Mucosa of stomach (tissue), 1 donor: Measurements from ENCODE around the gene MROH2A.

ENCODE experiments used
- H3K27me3 ChIP-seq: one replicate; pipeline ENCODE4 v1.7.0; 2013; ENCODE audit warnings: mild to moderate bottlenecking, low read length; ENCODE audit not compliant: control insufficient read depth, insufficient read depth
- H3K36me3 ChIP-seq: one replicate; pipeline ENCODE4 v1.7.0; 2013; ENCODE audit warnings: low read length; ENCODE audit not compliant: control insufficient read depth, insufficient read depth
- H3K4me1 ChIP-seq: one replicate; pipeline ENCODE4 v1.7.0; 2013; ENCODE audit warnings: mild to moderate bottlenecking, low read length; ENCODE audit not compliant: control insufficient read depth, insufficient read depth
- H3K4me3 ChIP-seq: one replicate; pipeline ENCODE4 v1.7.0; 2013; ENCODE audit warnings: low read length
- H3K9ac ChIP-seq: one replicate; pipeline ENCODE4 v1.7.0; 2013; ENCODE audit warnings: mild to moderate bottlenecking, low read length, moderate library complexity
- H3K9me3 ChIP-seq: one replicate; pipeline ENCODE4 v1.7.0; 2013; ENCODE audit warnings: mild to moderate bottlenecking, low read length, moderate library complexity; ENCODE audit not compliant: control insufficient read depth
- donor health status: Pancreatic carcinoma.

Gene MROH2A

DNA sequence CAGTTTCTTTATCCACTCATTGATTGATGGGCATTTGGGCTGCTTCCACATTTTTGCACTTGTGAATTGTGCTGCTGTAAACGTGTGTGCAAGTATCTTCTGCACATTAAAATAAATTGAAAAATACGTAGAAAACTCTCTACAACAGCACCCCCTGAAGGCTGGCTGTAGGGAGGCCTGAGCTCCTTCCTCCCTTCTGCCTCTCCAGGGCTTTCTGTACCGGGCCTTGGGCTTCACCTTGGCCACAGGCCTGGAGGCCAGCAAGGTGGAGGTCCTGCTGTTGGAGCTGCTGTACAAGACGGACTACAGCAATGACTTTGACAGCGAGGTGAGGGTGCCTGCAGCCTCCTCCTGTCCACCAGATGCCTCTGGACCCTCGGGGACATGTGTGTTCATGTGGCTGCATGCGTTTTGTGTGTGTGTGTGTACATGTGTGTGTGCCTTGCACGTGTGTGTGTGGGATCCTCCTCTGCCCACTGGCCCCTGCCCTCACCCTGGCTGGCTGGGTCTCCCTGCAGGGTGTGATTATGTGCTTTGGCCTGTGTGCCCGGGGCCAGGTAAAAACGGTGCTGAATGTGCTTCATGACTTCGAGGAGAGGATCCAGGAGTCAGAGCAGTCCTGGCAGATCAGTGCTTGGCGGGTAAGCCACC is 29.2 kb downstream of the MROH2A start:
- Histone ChIP-seq H3K27me3 (no peaks in the 10 kb centered on the region), H3K4me1 (no peaks in the 10 kb centered on the region), H3K9ac (no peak overlapping the region), H3K9me3 (no peaks in the 10 kb centered on the region), H3K4me3 (no peak overlapping the region), H3K36me3 (no peaks in the 10 kb centered on the region)

GRCh38 chr2:233807966-233808935 is 30.1 kb downstream of the MROH2A start:
- H3K4me3 ChIP-seq, result no peak overlapping the region
- H3K27me3 ChIP-seq, result no peaks in the 10 kb centered on the region
- no peaks in the 10 kb centered on the region for H3K9me3 ChIP-seq
- H3K36me3 ChIP-seq, result no peaks in the 10 kb centered on the region
- H3K9ac ChIP-seq, result no peak overlapping the region
- no peaks in the 10 kb centered on the region for H3K4me1 ChIP-seq

DNA sequence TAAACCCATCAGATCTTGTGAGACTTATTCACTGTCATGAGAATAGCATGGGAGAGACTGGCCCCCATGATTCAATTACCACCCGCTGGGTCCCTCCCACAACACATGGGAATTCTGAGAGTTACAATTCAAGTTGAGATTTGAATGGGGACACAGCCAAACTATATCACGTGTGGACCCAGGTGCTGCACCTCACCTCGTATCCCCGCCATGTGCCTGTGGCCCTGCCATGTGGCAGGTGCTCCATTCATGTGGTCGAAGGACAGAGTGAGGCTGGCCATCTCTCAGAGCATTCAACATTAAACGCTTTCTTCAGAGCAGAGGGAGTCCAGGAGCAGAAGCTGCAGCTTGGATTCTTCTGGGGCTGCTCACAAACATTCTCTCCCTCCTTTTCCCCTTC is 32.3 kb downstream of the MROH2A start:
- H3K27me3 ChIP-seq, result no peaks in the 10 kb centered on the region
- no peaks in the 10 kb centered on the region for H3K36me3 ChIP-seq
- no peak overlapping the region for H3K4me3 ChIP-seq
- H3K9ac ChIP-seq, result no peak overlapping the region
- H3K4me1 ChIP-seq, result no peaks in the 10 kb centered on the region
- no peaks in the 10 kb centered on the region for H3K9me3 ChIP-seq

GRCh38 chr2:233811087-233811486 is 33.0 kb downstream of the MROH2A start:
- H3K4me3 ChIP-seq, result no peak overlapping the region
- H3K9me3 ChIP-seq, result no peaks in the 10 kb centered on the region
- H3K4me1 ChIP-seq, result no peaks in the 10 kb centered on the region
- H3K9ac ChIP-seq, result no peak overlapping the region
- no peaks in the 10 kb centered on the region for H3K36me3 ChIP-seq
- H3K27me3 ChIP-seq, result no peaks in the 10 kb centered on the region

GRCh38 chr2:233811732-233812131 is 33.6 kb downstream of the MROH2A start:
- H3K36me3 ChIP-seq, result no peaks in the 10 kb centered on the region
- H3K4me3 ChIP-seq, result no peak overlapping the region
- no peaks in the 10 kb centered on the region for H3K4me1 ChIP-seq
- H3K9me3 ChIP-seq, result no peaks in the 10 kb centered on the region
- H3K27me3 ChIP-seq, result no peaks in the 10 kb centered on the region
- no peak overlapping the region for H3K9ac ChIP-seq

- Histone ChIP-seq H3K9me3 (no peaks in the 10 kb centered on the region), H3K36me3 (no peaks in the 10 kb centered on the region), H3K4me1 (no peaks in the 10 kb centered on the region)
Measured at GRCh38 chr2:233813236-233814055, 35.3 kb downstream of the MROH2A start.

DNA sequence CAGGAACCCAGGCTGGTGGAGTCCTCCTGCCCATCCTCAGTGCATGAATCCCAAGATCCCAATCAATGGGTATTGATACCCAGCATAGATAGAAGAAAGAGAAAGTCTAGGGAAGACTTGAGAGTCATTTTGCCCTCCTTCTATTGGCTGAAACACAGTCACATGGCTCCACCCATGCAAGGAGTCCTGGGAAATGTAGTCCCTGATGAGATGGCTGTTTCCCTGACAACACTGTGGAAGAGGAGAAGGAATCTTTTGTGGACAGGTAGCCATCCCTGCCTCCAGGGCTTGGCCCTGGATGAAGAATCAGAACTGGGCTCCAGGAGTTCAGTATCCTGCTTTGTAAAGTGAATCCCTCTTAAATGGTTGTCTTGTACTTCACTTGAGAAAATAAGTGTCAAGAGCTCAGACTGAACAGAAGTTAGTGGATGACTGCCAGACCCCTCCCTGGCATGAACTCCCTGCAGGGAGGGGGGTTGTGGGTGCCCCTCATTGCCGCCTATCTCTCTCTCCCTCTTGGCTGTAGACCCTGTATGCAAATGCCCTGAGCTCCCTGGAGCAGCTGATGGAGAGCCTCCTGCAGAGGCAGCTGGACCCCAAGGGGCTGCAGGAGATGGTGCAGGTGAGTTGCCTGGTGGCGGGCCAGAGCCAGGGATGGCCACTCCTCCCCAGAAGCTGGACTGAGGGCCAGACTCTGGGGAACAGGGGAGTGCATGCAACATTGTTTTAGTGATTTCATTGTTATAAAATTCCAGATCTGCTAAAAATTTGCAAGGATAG is 36.1 kb downstream of the MROH2A start:
- H3K27me3 ChIP-seq, result no peaks in the 10 kb centered on the region
- no peaks in the 10 kb centered on the region for H3K9me3 ChIP-seq
- no peaks in the 10 kb centered on the region for H3K4me1 ChIP-seq
- no peak overlapping the region for H3K4me3 ChIP-seq
- H3K36me3 ChIP-seq, result no peaks in the 10 kb centered on the region
- no peak overlapping the region for H3K9ac ChIP-seq

More at GRCh38 chr2:233813236-233814055, 35.3 kb downstream of the MROH2A start:
- Histone ChIP-seq H3K27me3 (no peaks in the 10 kb centered on the region), H3K9ac (no peak overlapping the region), H3K4me3 (no peak overlapping the region)

DNA sequence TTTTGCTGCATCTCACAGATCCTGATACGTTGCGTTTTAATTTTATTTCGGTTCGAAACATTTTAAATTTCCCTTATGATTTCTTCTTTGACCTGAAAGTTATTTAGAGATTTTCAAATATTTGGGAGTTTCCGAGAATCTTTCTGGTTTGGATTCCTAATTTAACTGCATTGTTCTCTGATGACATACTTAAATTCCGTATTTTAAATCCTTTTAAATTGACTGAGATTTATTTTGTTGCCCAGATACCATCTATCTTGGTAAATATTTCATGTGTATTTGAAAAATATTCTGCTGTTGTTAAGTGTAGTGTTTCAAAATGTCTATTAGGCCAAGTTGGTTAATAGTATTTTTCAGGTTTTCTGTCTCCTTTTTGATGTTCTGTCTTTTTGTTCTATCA is 37.7 kb downstream of the MROH2A start:
- no peaks in the 10 kb centered on the region for H3K36me3 ChIP-seq
- H3K4me1 ChIP-seq, result no peaks in the 10 kb centered on the region
- no peaks in the 10 kb centered on the region for H3K27me3 ChIP-seq
- H3K9ac ChIP-seq, result no peak overlapping the region
- no peaks in the 10 kb centered on the region for H3K9me3 ChIP-seq
- H3K4me3 ChIP-seq, result no peak overlapping the region

DNA sequence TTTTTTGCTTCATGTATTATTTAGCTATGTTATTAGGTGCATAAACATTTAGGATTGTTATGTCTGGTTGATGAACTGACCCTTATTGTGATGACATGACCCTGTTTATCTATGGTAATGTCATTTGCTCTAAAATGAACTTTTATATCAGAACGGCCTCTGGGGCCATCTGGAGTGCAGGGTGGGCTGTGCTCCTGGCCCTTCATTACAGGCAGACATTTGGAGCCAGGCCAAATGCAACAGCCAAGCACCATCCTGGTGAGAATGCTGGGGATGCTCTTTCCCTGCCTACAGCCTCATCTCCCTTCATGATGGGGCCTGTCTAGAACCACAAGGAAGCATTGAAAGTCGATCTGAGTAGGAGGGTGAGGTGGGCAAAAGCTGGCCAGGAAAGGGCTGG is 38.2 kb downstream of the MROH2A start:
- no peaks in the 10 kb centered on the region for H3K27me3 ChIP-seq

DNA sequence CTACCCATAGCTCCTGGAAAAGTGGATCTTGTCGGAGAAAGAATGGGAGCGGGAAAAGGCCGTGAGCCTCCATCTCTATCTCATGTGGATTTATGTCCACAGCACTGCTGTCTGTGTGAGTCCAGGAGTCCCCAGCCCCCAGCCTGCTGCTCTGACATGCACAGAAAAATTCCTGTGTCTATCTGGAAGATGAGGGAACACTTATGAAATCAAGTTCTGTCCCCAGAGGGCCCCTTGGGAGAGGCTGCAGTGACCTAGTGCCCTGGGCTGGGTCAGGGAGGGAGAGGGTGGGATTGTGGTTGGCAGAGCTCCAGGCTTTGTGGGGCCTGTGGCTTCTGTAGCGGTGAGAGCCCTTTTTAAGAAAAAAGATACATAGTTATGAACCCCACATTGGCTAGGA is 38.6 kb downstream of the MROH2A start:
- H3K27me3 ChIP-seq, result no peaks in the 10 kb centered on the region
- H3K36me3 ChIP-seq, result no peaks in the 10 kb centered on the region
- no peaks in the 10 kb centered on the region for H3K9me3 ChIP-seq

More for the DNA sequence above, 38.2 kb downstream of the MROH2A start:
- Histone ChIP-seq H3K4me3 (no peak overlapping the region), H3K36me3 (no peaks in the 10 kb centered on the region), H3K9ac (no peak overlapping the region), H3K9me3 (no peaks in the 10 kb centered on the region), H3K4me1 (no peaks in the 10 kb centered on the region)

DNA sequence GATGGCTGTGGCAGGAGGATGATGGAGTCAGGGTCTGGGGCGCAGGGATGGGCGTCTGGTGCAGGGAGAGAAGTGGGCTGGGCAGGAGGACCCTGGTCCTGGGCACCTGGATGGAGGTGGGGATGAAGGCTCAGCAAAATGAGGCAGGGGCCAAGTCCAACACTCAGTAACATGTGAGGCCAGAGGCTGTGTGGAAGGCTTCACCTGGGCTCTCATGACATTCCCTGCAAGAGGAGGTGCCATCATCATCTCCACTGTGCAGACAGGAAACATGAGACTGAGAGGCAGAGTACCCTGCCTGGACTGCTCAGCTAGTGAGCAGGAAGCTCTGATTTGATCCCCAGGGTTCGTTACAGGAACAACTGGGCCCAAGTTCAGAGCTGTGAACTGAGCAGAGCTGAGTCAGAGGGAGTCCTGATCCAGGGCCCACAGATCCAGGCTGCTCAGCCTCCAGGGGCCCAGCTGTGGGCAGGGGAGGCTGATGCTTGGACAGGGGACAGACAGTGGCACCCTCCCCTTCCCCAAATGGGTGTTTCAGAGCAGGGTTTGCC is 39.3 kb downstream of the MROH2A start:
- Histone ChIP-seq H3K4me3 (no peak overlapping the region), H3K9me3 (no peaks in the 10 kb centered on the region), H3K36me3 (no peaks in the 10 kb centered on the region), H3K4me1 (no peaks in the 10 kb centered on the region), H3K9ac (no peak overlapping the region), H3K27me3 (no peaks in the 10 kb centered on the region)

More for the DNA sequence above, 38.6 kb downstream of the MROH2A start:
- Histone ChIP-seq H3K9ac (no peak overlapping the region), H3K4me3 (no peak overlapping the region), H3K4me1 (no peaks in the 10 kb centered on the region)
